Neural crest cell (in vitro differentiated cells): ENCODE measurements around the gene PDGFA. TPM values are rescaled to one million over a fixed set of nuclear protein-coding genes. Genes with fewer than 3 reads are reported as not detected.

Source experiments
- DNase-seq: peaks from one replicate; pipeline ENCODE4 v3.0.0; 2021; ENCODE audit warnings: low read depth, mixed read lengths, low spot score
- H3K27ac Mint-ChIP-seq: one replicate; pipeline ENCODE4 v1.8.0; 2021; ENCODE audit warnings: mild to moderate bottlenecking, mixed read lengths; ENCODE audit not compliant: unreplicated experiment
- H3K27me3 Mint-ChIP-seq: 2 replicates; pipeline ENCODE4 v1.8.0; 2021; ENCODE audit warnings: low read depth, mild to moderate bottlenecking, mixed read lengths
- H3K36me3 Mint-ChIP-seq: 2 replicates; pipeline ENCODE4 v1.8.0; 2021; ENCODE audit warnings: low read depth, mild to moderate bottlenecking, mixed read lengths
- H3K4me1 Mint-ChIP-seq: 2 replicates; pipeline ENCODE4 v1.8.0; 2021; ENCODE audit warnings: mixed read lengths
- H3K4me3 Mint-ChIP-seq: one replicate; pipeline ENCODE4 v1.8.0; 2021; ENCODE audit warnings: mild to moderate bottlenecking, mixed read lengths
- H3K9me3 Mint-ChIP-seq: 2 replicates; pipeline ENCODE4 v1.8.0; 2021; ENCODE audit warnings: mixed read lengths
- CTCF ChIP-seq: fragments of 200-600 bp; sonication (generic); conservative IDR thresholded peaks from 2 replicates; pipeline ENCODE4 v1.5.0; 2021; ENCODE audit warnings: antibody characterized with exemption, mild to moderate bottlenecking
- total RNA-seq: library from RNA; stranded (reverse); gene quantifications from 2 replicates; pipeline ENCODE4 v1.2.1, GENCODE V29; 2021

PDGFA gene
- total RNA-seq, 1 donor from 2014 or later: 0.82 TPM

GRCh38 chr7:534959-535358 is 15.3 kb upstream of the PDGFA start:
- H3K36me3 Mint-ChIP-seq: no peaks in the 10 kb centered on the region
- DNase-seq: no peak
- TF ChIP-seq CTCF: no peak
- H3K4me1 Mint-ChIP-seq: no peaks in the 10 kb centered on the region
- peaks cover 14% of the 10 kb centered on the region for H3K27me3 Mint-ChIP-seq
- H3K4me3 Mint-ChIP-seq: no peak overlapping the region
- no peak overlapping the region for H3K27ac Mint-ChIP-seq
- H3K9me3 Mint-ChIP-seq: no peaks in the 10 kb centered on the region

GRCh38 chr7:534075-534474 is 14.4 kb upstream of the PDGFA start:
- H3K4me3 Mint-ChIP-seq: no peak overlapping the region
- H3K36me3 Mint-ChIP-seq: no peaks in the 10 kb centered on the region
- no peak for TF ChIP-seq CTCF
- H3K27ac Mint-ChIP-seq: no peak overlapping the region
- H3K27me3 Mint-ChIP-seq: peaks cover 17% of the 10 kb centered on the region
- no peaks in the 10 kb centered on the region for H3K9me3 Mint-ChIP-seq
- H3K4me1 Mint-ChIP-seq: no peaks in the 10 kb centered on the region
- no peak for DNase-seq

- DNase-seq: no peak
- no peaks in the 10 kb centered on the region for H3K4me1 Mint-ChIP-seq
- TF ChIP-seq CTCF: no peak
- H3K4me3 Mint-ChIP-seq: no peak overlapping the region
- H3K27ac Mint-ChIP-seq: no peak overlapping the region
- no peaks in the 10 kb centered on the region for H3K9me3 Mint-ChIP-seq
- peaks cover 17% of the 10 kb centered on the region for H3K27me3 Mint-ChIP-seq
- no peaks in the 10 kb centered on the region for H3K36me3 Mint-ChIP-seq
Observed at GRCh38 chr7:533266-533665, 13.6 kb upstream of the PDGFA start.

GRCh38 chr7:532379-533143 is 12.9 kb upstream of the PDGFA start:
- no peak for DNase-seq
- no peak overlapping the region for H3K27ac Mint-ChIP-seq
- no peaks in the 10 kb centered on the region for H3K36me3 Mint-ChIP-seq
- TF ChIP-seq CTCF: no peak
- H3K4me1 Mint-ChIP-seq: no peaks in the 10 kb centered on the region
- no peak overlapping the region for H3K4me3 Mint-ChIP-seq
- no peaks in the 10 kb centered on the region for H3K9me3 Mint-ChIP-seq
- H3K27me3 Mint-ChIP-seq: peaks cover 17% of the 10 kb centered on the region

GRCh38 chr7:531777-532176 is 12.1 kb upstream of the PDGFA start:
- H3K4me1 Mint-ChIP-seq: no peaks in the 10 kb centered on the region
- peaks cover 17% of the 10 kb centered on the region for H3K27me3 Mint-ChIP-seq
- H3K27ac Mint-ChIP-seq: no peak overlapping the region
- H3K9me3 Mint-ChIP-seq: no peaks in the 10 kb centered on the region
- no peak for DNase-seq
- no peak overlapping the region for H3K4me3 Mint-ChIP-seq
- H3K36me3 Mint-ChIP-seq: no peaks in the 10 kb centered on the region
- no peak for TF ChIP-seq CTCF
